ENCODE results near the gene HOXA1.
"Not testable (repeated sequence)": the region's sequence is repeated elsewhere in the genome, so short reads cannot be mapped to it uniquely, and the experiment has no call there.

HOXA1 gene

GRCh38 chr7:27046854-27047549 is 48.8 kb downstream of the HOXA1 start:
- DNase-seq (no peak), ATAC-seq (ENCODE audit: insufficient read depth, low read depth) (no peak)
- no peak for TF ChIP-seq CTCF (IDR thresholded peaks at IDR 0.05; ENCODE audit: borderline replicate concordance, extremely low read depth, low read length, poor library complexity, severe bottlenecking)
- TF ChIP-seq EZH2 (IDR thresholded peaks at IDR 0.05; ENCODE audit: borderline replicate concordance, low read depth, low read length, severe bottlenecking) = no peak
- Histone ChIP-seq H3K27me3 (ENCODE audit: insufficient read depth, low read length, poor library complexity) (no peaks in the 10 kb centered on the region), H3K9me3 (ENCODE audit: insufficient read depth, low read length, severe bottlenecking) (no peaks in the 10 kb centered on the region), H2AFZ (ENCODE audit: low read depth, low read length) (no peak overlapping the region), H3K4me3 (ENCODE audit: low read depth in 1 of 2, low read length in 2 of 2) (no peak overlapping the region), H3K79me2 (ENCODE audit: insufficient read depth, low read length) (no peaks in the 10 kb centered on the region), H3K4me2 (ENCODE audit: insufficient read depth, low read length) (no peak overlapping the region), H4K20me1 (ENCODE audit: insufficient read depth, low read length) (no peaks in the 10 kb centered on the region), H3K4me1 (ENCODE audit: insufficient read depth, low read length) (no peaks in the 10 kb centered on the region), H3K36me3 (ENCODE audit: insufficient read depth, low read length) (no peaks in the 10 kb centered on the region), H3K9ac (ENCODE audit: low read depth, low read length) (no peak overlapping the region), H3K27ac (ENCODE audit: low read length) (no peak overlapping the region)

- not testable (repeated sequence) for H3K27ac ChIP-seq (ENCODE audit: low read length); H3K4me1 ChIP-seq (ENCODE audit: insufficient read depth, low read length); H3K36me3 ChIP-seq (ENCODE audit: insufficient read depth, low read length); H3K4me2 ChIP-seq (ENCODE audit: insufficient read depth, low read length); H3K27me3 ChIP-seq (ENCODE audit: insufficient read depth, low read length, poor library complexity); H3K79me2 ChIP-seq (ENCODE audit: insufficient read depth, low read length); H2AFZ ChIP-seq (ENCODE audit: low read depth, low read length); H4K20me1 ChIP-seq (ENCODE audit: insufficient read depth, low read length); ATAC-seq (ENCODE audit: insufficient read depth, low read depth); H3K4me3 ChIP-seq (ENCODE audit: low read depth in 1 of 2, low read length in 2 of 2); H3K9me3 ChIP-seq (ENCODE audit: insufficient read depth, low read length, severe bottlenecking); DNase-seq; H3K9ac ChIP-seq (ENCODE audit: low read depth, low read length)
Measured at GRCh38 chr7:27045972-27046371, 49.8 kb downstream of the HOXA1 start.

- not testable (repeated sequence) for H3K27me3 ChIP-seq (ENCODE audit: insufficient read depth, low read length, poor library complexity); H3K27ac ChIP-seq (ENCODE audit: low read length); ATAC-seq (ENCODE audit: insufficient read depth, low read depth); H4K20me1 ChIP-seq (ENCODE audit: insufficient read depth, low read length); H3K9me3 ChIP-seq (ENCODE audit: insufficient read depth, low read length, severe bottlenecking); H3K4me2 ChIP-seq (ENCODE audit: insufficient read depth, low read length); H3K9ac ChIP-seq (ENCODE audit: low read depth, low read length); H3K4me1 ChIP-seq (ENCODE audit: insufficient read depth, low read length); H3K79me2 ChIP-seq (ENCODE audit: insufficient read depth, low read length); H3K36me3 ChIP-seq (ENCODE audit: insufficient read depth, low read length); H3K4me3 ChIP-seq (ENCODE audit: low read depth in 1 of 2, low read length in 2 of 2); H2AFZ ChIP-seq (ENCODE audit: low read depth, low read length); DNase-seq
Measured at GRCh38 chr7:27045066-27045465, 50.7 kb downstream of the HOXA1 start.

Data from DND-41 (cell line).